ENCODE measurements around the gene PFAS.

Gene PFAS

DNA sequence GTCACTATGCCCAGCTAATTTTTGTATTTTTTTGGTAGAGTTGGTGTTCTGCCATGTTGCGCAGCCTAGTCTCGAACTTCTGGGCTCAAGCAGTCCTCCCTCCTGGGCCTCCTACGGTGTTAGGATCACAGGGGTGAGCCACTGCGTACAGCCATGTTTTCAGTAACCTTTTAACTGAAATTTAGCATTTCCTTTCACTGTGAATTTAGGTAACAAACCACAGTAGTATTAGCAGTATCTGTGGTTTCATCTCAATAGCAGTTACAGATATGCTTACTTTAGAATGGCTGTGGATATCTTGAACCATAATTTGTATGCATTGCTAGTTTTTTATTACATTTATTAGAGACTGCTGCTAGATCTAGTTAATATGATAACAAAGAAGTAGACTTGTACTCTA is 35.0 kb downstream of the PFAS start:
- H3K4me1 ChIP-seq (ENCODE audit: control insufficient read depth, insufficient read depth, low read length) = peaks cover 15% of the 10 kb centered on the region
- H3K9me3 ChIP-seq (ENCODE audit: control insufficient read depth, low read length) = no peaks in the 10 kb centered on the region
- H3K36me3 ChIP-seq (ENCODE audit: control insufficient read depth, insufficient read depth, low read length) = no peaks in the 10 kb centered on the region
- no peak overlapping the region for H3K4me3 ChIP-seq (ENCODE audit: low read length)
- H3K27me3 ChIP-seq (ENCODE audit: control insufficient read depth, insufficient read depth, low read length) = no peaks in the 10 kb centered on the region
- no peak overlapping the region for H3K9ac ChIP-seq (ENCODE audit: low read length)

DNA sequence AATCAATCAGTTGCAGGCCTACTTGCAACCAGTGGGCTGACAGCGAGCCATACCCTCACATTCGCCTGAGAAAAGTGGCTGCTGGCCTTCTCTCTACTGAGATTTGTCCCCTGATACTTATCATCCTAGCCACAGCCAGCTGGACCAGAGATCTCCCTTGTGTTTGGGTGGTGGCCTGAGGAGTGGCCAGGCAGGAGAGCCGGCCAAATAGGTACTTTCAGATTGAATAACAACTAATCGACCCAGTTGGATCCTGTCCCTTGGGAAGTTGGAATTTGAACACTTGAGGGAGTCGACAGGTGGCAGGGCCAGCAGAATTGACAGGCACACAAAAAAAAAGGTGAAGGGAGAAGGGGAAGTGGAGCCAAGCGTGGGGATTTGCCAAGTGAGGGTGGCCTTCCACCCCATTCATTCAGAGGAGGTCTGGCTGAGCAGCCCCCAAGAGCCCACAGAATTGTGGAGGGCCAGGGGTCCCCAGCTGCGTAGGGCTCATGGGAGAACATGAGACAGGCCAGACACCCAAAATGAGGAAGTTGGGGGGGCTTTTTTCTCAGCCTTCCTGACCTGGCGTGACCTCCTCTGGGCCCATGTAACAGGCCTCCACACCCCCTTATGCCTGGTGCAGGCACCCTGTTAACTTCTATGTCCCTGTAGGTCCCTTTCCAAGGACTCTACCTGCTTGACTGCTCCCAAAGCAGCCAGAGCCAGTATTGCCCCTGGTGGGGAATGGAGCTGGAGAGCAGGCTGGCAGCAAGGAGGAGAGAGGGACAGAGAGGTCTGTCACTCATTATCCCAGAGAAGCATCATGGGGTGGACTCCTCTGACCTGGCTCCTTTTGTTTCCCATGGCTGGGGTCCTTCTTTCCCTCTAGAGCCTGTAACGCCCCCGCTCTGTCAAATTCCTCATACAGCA is 36.4 kb downstream of the PFAS start:
- no peaks in the 10 kb centered on the region for H3K27me3 ChIP-seq (ENCODE audit: control insufficient read depth, insufficient read depth, low read length)
- peaks cover 18% of the 10 kb centered on the region for H3K4me1 ChIP-seq (ENCODE audit: control insufficient read depth, insufficient read depth, low read length)
- H3K4me3 ChIP-seq (ENCODE audit: low read length) = no peak overlapping the region
- no peaks in the 10 kb centered on the region for H3K9me3 ChIP-seq (ENCODE audit: control insufficient read depth, low read length)
- no peak overlapping the region for H3K9ac ChIP-seq (ENCODE audit: low read length)
- H3K36me3 ChIP-seq (ENCODE audit: control insufficient read depth, insufficient read depth, low read length) = no peaks in the 10 kb centered on the region

DNA sequence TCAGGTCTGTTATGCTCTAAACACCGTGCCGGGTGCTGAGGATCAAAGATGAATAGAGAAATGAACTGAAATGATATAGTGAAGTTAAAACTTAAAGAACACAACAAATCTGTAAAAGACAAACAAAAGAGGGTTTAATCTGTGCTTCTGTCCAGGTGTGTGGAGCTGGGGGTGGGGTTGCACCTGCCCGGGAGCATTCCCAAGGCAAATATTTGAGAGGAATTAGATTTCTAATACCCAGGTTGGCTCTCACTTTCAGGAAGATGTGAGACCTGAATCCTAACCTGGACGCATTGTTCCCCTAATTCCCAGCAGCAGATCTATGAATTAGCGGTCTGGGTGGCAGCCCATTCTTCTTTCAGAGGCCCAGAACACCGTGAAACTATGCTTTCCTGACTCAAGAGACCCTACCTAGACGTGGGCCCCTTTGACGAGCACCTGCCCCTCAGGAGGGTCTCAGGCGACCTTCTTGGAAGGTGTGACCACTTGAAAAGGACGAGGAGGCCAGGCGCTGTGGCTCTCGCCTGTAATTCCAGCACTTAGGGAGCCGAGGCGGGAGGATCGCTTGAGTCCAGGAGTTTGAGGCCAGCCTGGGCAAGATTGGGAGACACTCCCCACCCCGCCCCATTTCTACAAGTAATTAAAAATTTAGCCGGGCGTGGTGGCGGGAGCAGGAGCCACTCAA is 38.7 kb downstream of the PFAS start:
- Histone ChIP-seq H3K27me3 (ENCODE audit: control insufficient read depth, insufficient read depth, low read length) (no peaks in the 10 kb centered on the region), H3K9ac (ENCODE audit: low read length) (peak overlapping the region; percentile 89), H3K4me3 (ENCODE audit: low read length) (peak overlapping the region; percentile 87), H3K9me3 (ENCODE audit: control insufficient read depth, low read length) (no peaks in the 10 kb centered on the region), H3K36me3 (ENCODE audit: control insufficient read depth, insufficient read depth, low read length) (no peaks in the 10 kb centered on the region), H3K4me1 (ENCODE audit: control insufficient read depth, insufficient read depth, low read length) (peaks cover 18% of the 10 kb centered on the region)

DNA sequence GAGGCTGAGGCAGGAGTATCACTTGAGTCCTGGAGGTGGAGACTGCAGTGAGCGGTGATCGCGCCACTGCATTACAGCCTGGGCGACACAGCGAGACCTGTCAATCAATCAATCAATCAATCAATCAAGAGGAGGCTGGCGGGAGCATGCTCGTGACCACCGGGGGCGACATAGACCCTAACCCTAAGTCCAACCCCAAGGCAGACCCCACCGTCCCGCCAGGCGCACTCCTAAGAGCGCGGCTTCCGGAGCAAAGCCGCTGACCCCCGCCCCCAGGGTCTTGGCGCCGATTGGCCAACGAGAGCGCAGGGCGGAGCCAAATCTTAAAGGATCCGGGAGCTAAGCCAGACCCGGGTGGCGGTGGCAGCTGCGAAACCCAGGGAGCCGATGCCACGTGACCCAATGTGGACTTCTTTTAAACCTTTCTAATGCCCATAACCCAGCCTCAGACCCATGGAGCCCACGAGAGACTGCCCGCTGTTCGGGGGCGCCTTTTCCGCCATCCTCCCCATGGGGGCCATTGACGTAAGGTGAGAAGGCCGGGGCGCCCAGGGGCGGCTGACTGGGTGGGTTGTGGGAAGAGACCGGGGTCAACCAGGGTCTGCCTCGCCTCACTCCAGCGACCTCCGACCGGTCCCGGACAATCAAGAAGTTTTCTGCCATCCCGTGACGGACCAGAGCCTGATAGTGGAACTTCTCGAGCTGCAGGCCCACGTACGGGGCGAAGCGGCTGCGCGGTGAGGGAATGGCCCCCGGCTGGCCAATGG is 39.4 kb downstream of the PFAS start, which contains the start of gene RANGRF:
TSS of gene RANGRF (plus strand) at position 335 of the 767 bp plus-strand sequence. CDS start at position 454, 119 bp downstream.
- Histone ChIP-seq H3K9me3 (ENCODE audit: control insufficient read depth, low read length) (no peaks in the 10 kb centered on the region), H3K4me3 (ENCODE audit: low read length) (peak within 1 kb of the TSS; percentile 87), H3K36me3 (ENCODE audit: control insufficient read depth, insufficient read depth, low read length) (no peaks in the 10 kb centered on the region), H3K4me1 (ENCODE audit: control insufficient read depth, insufficient read depth, low read length) (peaks cover 18% of the 10 kb centered on the region), H3K9ac (ENCODE audit: low read length) (peak within 1 kb of the TSS; percentile 89), H3K27me3 (ENCODE audit: control insufficient read depth, insufficient read depth, low read length) (no peaks in the 10 kb centered on the region)

DNA sequence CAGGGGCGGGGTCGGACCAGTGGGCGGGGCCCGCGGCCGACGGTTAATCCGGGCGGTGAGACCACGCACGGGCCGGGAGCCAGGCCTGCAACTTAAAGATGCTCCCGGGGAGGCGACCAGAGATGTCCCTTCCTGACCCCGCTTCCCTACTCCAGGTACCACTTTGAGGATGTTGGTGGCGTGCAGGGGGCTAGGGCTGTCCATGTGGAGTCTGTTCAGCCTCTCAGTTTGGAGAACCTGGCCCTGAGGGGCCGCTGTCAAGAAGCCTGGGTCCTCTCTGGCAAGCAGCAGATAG is 40.0 kb downstream of the PFAS start:
- Histone ChIP-seq H3K4me1 (ENCODE audit: control insufficient read depth, insufficient read depth, low read length) (peaks cover 18% of the 10 kb centered on the region), H3K9me3 (ENCODE audit: control insufficient read depth, low read length) (no peaks in the 10 kb centered on the region), H3K9ac (ENCODE audit: low read length) (peak overlapping the region; percentile 89), H3K4me3 (ENCODE audit: low read length) (peak overlapping the region; percentile 87), H3K36me3 (ENCODE audit: control insufficient read depth, insufficient read depth, low read length) (no peaks in the 10 kb centered on the region), H3K27me3 (ENCODE audit: control insufficient read depth, insufficient read depth, low read length) (no peaks in the 10 kb centered on the region)

DNA sequence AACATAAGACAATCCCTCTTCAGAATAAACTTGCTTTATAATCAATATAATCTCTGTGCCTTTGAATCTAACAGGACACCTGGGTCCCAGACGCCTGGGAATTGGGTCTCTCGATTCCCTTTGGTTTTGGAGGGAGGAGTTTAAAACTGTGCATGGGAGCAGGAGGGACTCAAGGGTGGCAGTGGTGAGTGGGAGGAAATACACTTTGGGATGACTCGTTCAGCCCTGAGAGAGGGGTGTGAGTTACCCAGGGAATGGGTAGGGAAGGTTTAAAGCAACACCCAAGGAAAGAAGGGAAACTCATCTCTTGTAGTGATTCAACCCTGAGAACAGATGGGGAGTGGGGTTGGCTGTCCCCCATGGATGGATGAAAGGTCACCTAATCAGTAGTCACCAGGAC is 41.0 kb downstream of the PFAS start:
- no peaks in the 10 kb centered on the region for H3K9me3 ChIP-seq (ENCODE audit: control insufficient read depth, low read length)
- H3K36me3 ChIP-seq (ENCODE audit: control insufficient read depth, insufficient read depth, low read length) = no peaks in the 10 kb centered on the region
- no peak overlapping the region for H3K4me3 ChIP-seq (ENCODE audit: low read length)
- H3K27me3 ChIP-seq (ENCODE audit: control insufficient read depth, insufficient read depth, low read length) = no peaks in the 10 kb centered on the region
- peaks cover 28% of the 10 kb centered on the region for H3K4me1 ChIP-seq (ENCODE audit: control insufficient read depth, insufficient read depth, low read length)
- H3K9ac ChIP-seq (ENCODE audit: low read length) = no peak overlapping the region

DNA sequence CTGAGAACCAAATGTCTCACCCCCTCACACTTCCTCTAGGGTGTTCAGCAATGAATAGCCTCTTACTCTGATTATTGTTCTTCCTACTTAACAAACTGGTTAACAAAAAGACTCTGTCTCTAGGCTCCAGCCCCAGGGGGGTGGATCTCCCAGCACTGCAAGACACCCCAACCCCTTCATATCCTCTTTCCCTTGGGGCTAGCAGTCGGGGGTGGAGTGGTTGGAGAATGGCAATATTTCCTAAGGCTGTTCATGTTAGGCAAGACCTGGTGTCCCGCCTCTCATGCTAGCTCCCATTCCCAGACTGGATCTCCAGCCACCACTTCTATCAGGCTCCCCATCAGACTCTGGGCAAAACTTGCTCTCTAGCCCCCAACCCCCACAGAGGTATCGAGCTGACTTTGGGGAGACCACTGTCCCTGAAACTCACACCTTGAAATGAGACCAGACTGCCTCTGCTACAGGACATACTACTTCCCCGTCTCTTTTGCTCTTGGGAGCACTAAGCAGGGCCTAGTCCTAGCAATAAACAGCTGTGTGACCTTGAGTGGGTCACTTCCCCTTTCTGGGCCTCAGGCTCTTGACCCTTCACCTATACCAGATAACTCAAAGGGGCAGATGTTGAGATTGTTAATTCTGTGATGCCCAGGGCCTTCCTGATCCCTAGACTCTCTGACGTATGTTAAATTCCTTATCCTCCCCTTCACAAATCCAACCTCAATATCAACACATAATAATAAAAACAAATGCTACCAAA is 43.7 kb downstream of the PFAS start:
- H3K9ac ChIP-seq (ENCODE audit: low read length) = no peak overlapping the region
- no peaks in the 10 kb centered on the region for H3K27me3 ChIP-seq (ENCODE audit: control insufficient read depth, insufficient read depth, low read length)
- peaks cover 19% of the 10 kb centered on the region for H3K4me1 ChIP-seq (ENCODE audit: control insufficient read depth, insufficient read depth, low read length)

DNA sequence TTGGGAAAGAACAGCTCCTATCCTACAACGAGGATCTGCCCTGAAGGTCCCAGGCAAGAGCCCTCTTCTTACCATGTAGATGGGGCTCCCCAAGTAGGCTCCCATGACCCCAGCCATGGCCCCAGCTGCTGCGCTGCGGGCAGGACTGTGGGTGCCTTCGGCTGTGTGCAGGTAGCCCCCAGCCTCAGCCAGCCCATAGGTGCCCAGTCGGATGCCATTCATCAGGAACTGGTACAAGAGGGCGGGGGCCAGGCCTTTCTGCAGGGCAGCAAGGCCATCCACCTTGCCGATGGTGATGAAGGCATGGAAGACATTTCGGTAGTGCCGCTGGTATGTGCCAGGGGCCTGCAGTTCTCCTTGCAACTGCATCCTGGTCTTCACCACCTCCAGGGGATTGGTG is 45.3 kb downstream of the PFAS start:
- Histone ChIP-seq H3K36me3 (ENCODE audit: control insufficient read depth, insufficient read depth, low read length) (no peaks in the 10 kb centered on the region), H3K9ac (ENCODE audit: low read length) (peak overlapping the region; percentile 85), H3K27me3 (ENCODE audit: control insufficient read depth, insufficient read depth, low read length) (no peaks in the 10 kb centered on the region), H3K4me3 (ENCODE audit: low read length) (peak overlapping the region; percentile 84), H3K9me3 (ENCODE audit: control insufficient read depth, low read length) (no peaks in the 10 kb centered on the region), H3K4me1 (ENCODE audit: control insufficient read depth, insufficient read depth, low read length) (peaks cover 11% of the 10 kb centered on the region)

More for the DNA sequence above, 43.7 kb downstream of the PFAS start:
- no peaks in the 10 kb centered on the region for H3K36me3 ChIP-seq (ENCODE audit: control insufficient read depth, insufficient read depth, low read length)
- no peak overlapping the region for H3K4me3 ChIP-seq (ENCODE audit: low read length)
- no peaks in the 10 kb centered on the region for H3K9me3 ChIP-seq (ENCODE audit: control insufficient read depth, low read length)

DNA sequence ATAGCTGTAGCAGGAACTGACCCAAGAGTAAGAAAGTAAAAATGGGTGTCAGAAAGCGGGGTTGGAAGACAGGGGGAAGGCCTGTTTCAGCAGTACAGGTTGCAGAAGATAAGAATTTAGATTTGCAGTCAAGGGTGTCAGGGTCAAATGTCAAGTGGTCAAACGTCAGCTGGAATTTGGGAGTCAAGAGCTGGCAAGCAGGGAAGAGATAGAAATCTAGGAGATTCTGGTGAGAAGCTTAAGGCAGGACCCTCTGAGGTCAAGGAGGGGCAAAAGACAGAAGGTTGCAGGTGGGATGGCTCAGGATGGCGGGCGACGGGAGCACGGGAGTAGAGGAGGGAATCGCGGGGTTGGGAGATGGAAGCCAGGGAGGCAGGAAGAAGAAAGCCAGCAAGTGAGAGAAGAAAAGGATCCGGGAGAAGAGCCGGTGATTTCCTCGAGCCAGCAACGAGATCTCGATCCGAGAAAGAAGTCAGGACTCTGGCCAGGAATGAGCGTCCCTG is 45.8 kb downstream of the PFAS start:
- Histone ChIP-seq H3K9ac (ENCODE audit: low read length) (peak overlapping the region; percentile 85), H3K4me3 (ENCODE audit: low read length) (peak overlapping the region; percentile 84), H3K27me3 (ENCODE audit: control insufficient read depth, insufficient read depth, low read length) (no peaks in the 10 kb centered on the region), H3K36me3 (ENCODE audit: control insufficient read depth, insufficient read depth, low read length) (no peaks in the 10 kb centered on the region), H3K9me3 (ENCODE audit: control insufficient read depth, low read length) (no peaks in the 10 kb centered on the region), H3K4me1 (ENCODE audit: control insufficient read depth, insufficient read depth, low read length) (peaks cover 10% of the 10 kb centered on the region)

DNA sequence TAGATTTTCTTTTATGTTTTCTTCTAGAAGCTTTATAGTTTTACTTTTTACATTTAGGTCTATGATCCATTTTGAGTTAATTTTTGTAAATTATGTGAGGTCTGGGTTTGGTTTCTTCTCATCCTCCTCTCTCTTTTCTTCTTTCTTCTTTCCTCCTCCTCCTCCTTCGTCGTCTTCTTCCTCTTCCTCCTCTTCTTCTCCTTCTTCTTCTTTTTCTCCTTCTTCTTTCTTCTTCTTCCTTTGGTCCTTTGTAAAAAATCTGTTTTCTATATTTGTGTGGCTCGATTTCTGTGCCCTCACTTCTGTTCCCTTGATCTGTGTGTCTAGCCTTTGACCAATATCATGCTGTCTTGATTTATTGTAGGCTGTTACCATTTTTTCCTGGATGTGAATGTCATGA is 51.1 kb downstream of the PFAS start:
- Histone ChIP-seq H3K4me3 (ENCODE audit: low read length) (no peak overlapping the region), H3K9ac (ENCODE audit: low read length) (no peak overlapping the region)

DNA sequence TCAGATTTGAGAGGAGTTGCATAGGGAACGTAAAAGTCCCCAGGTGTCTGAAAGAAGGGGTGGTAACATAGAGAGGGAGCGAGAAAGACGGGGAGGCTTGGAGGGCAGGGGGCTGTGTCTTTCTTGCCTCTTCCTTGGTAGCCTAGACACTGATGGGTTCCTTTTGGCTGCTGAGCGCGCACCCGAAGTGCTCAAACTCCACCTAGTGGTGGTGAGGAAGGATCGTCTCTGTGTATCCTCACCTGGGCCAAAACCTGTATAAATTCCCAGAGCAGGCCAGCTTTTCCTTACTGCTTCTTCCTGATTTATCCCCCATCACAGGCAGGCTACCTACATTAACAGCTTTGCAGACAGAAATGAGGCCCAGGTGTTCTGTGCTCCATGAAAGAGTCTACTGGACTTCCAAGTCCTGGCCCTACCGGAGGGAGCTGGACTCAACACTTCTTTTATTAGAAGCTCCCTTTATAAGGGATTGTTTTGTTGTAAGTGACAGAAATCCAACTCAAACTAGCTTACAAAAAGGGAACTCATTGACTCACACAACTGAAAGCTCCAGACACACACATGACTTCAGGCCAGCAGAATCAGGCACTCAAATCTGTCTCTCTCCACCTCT is 51.6 kb downstream of the PFAS start:
- Histone ChIP-seq H3K27me3 (ENCODE audit: control insufficient read depth, insufficient read depth, low read length) (no peaks in the 10 kb centered on the region), H3K4me1 (ENCODE audit: control insufficient read depth, insufficient read depth, low read length) (no peaks in the 10 kb centered on the region), H3K36me3 (ENCODE audit: control insufficient read depth, insufficient read depth, low read length) (no peaks in the 10 kb centered on the region), H3K4me3 (ENCODE audit: low read length) (no peak overlapping the region), H3K9ac (ENCODE audit: low read length) (no peak overlapping the region), H3K9me3 (ENCODE audit: control insufficient read depth, low read length) (no peaks in the 10 kb centered on the region)

More for the DNA sequence above, 51.1 kb downstream of the PFAS start:
- no peaks in the 10 kb centered on the region for H3K27me3 ChIP-seq (ENCODE audit: control insufficient read depth, insufficient read depth, low read length)
- H3K9me3 ChIP-seq (ENCODE audit: control insufficient read depth, low read length) = no peaks in the 10 kb centered on the region
- H3K36me3 ChIP-seq (ENCODE audit: control insufficient read depth, insufficient read depth, low read length) = no peaks in the 10 kb centered on the region
- H3K4me1 ChIP-seq (ENCODE audit: control insufficient read depth, insufficient read depth, low read length) = no peaks in the 10 kb centered on the region
